T-helper 22 cell (primary cell): ENCODE results near the gene ST14.
"Not testable (repeated sequence)": the region's sequence is repeated elsewhere in the genome, so short reads cannot be mapped to it uniquely, and the experiment has no call there.

Experiments
- DNase-seq: peaks from one replicate; pipeline ENCODE4 v3.0.0-alpha.2; 2020; ENCODE audit warnings: low read depth

Gene ST14

DNA sequence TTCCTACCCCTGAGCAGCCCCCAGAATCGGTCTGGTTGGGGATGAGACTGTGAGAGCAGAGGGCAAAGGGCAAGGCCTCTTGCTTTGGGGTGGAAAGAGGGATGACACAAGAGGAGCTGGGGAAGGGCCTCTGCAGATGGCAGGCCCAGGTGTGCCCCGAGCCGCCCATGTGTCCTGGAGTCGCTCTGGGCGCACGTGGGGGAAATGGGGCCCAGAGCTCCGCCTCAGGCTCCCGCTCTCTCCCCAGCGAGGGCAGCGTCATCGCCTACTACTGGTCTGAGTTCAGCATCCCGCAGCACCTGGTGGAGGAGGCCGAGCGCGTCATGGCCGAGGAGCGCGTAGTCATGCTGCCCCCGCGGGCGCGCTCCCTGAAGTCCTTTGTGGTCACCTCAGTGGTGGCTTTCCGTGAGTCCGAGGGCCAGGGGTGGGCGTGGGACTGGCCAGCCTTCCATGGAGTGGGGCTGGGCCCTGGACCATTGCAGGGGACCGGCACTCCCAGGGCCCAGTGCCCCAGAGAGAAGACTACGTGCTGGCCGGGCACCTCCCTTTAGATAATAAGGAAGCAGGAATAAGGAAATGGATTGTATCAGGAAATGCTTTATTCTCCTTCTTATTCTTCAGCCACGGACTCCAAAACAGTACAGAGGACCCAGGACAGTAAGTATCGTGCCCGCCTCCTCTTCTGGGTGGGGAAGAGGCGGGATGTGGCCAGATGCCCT lies 30.1 kb downstream of the ST14 start:
- DNase-seq, result no peak

DNA sequence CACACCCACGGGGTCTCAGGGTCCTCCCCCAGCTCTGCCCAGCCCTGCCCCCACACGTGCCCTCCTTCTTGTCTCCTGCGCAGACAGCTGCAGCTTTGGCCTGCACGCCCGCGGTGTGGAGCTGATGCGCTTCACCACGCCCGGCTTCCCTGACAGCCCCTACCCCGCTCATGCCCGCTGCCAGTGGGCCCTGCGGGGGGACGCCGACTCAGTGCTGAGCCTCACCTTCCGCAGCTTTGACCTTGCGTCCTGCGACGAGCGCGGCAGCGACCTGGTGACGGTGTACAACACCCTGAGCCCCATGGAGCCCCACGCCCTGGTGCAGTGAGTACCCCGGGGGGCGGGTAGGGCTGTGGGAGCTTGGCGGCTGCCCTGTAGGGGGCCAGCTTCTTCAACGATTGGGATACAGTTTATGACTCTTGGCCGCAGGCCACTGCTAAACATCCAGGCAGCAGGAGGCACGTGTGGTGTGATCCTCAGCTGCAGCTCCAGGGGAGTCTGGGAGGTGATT lies 30.8 kb downstream of the ST14 start:
- DNase-seq, result no peak

DNA sequence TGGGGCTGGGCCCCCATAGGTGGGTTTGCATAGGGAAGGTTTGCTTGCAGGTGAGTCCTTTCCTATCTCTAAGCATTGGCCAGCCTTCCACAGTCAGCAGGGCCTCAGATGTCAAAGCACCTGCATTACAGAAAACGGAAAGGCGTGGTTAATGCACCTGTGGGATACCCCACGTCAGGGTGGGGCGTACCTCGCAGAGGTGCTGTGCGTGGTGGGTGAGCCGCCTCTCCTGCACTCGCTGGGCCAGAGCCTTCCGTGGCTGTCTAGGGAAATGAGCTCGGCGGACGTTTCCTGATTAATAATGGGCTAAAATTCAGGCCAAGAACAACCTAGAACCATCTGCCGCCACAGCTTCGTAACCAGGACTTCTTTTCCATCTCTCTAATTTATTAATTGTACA lies 32.3 kb downstream of the ST14 start:
- DNase-seq, result no peak

GRCh38 chr11:130192845-130193267 lies 33.3 kb downstream of the ST14 start:
- no peak for DNase-seq

GRCh38 chr11:130193551-130193950 lies 34.0 kb downstream of the ST14 start:
- DNase-seq, result not testable (repeated sequence)

GRCh38 chr11:130194241-130195023 lies 34.9 kb downstream of the ST14 start:
- DNase-seq, result no peak

DNA sequence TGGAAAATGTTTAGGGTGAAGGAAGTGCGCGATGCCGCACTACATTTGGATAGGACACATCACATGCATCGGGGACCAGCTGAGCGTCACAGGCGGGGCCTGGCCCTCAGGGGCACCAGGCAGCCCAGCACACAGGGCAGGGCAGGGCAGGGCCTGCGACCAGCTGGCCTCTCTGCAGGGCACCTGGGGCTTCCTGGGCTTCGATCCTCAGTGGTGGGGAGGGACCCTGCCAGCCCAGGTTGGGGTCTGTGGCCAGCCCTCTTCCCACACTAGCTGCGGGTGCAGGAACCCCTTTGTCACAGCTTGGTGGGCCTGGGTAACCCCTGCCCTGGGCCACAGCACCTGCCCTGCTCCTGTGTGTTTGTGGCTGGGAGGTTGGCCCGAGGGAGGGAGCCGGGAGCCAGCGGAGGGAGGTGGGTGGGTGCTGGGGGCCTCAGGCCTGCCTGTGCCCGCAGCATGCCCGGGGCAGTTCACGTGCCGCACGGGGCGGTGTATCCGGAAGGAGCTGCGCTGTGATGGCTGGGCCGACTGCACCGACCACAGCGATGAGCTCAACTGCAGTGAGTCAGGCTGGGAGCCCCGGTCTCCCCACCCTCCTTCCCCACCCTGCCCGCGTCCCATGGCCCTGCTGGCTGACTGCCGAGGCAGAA lies 37.9 kb downstream of the ST14 start:
- no peak for DNase-seq

DNA sequence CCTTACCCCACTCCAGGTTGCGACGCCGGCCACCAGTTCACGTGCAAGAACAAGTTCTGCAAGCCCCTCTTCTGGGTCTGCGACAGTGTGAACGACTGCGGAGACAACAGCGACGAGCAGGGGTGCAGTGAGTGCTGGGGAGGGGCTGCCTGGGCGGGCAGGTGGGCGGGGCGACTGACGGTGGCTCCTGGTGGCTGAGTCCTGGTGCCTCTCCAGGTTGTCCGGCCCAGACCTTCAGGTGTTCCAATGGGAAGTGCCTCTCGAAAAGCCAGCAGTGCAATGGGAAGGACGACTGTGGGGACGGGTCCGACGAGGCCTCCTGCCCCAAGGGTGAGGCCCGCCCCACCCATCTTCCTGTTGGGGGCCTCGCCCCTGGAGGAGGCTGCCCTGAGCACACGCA lies 38.7 kb downstream of the ST14 start:
- DNase-seq, result no peak

GRCh38 chr11:130198964-130199363 lies 39.4 kb downstream of the ST14 start:
- DNase-seq, result no peak

GRCh38 chr11:130199792-130200191 lies 40.2 kb downstream of the ST14 start:
- DNase-seq, result no peak

GRCh38 chr11:130201026-130201425 lies 41.4 kb downstream of the ST14 start:
- DNase-seq, result no peak

- no peak for DNase-seq
Observed at GRCh38 chr11:130202009-130202817, 42.6 kb downstream of the ST14 start.

- no peak for DNase-seq
Observed at GRCh38 chr11:130202818-130203689, 43.5 kb downstream of the ST14 start.

- no peak for DNase-seq
Observed at GRCh38 chr11:130203766-130204702, 44.5 kb downstream of the ST14 start.

DNA sequence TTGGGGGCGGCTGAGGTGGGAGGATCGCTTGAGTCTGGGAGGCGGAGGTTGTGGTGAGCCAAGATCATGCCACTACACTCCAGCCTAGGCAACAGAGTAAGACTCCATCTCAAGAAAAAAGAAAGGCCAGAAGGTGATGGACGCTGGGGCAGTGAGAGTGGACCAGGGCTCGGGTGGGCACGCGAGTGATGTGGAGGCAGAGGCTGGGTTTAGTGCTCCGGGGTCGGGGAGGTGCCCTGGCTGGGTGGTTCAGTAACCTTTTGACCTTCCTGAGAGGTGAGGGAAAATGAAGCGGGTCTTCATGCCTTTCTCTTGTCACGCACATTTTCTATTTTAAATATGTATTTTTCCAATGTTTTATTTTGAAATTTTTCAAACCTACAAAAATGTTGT lies 45.1 kb downstream of the ST14 start:
- no peak for DNase-seq

DNA sequence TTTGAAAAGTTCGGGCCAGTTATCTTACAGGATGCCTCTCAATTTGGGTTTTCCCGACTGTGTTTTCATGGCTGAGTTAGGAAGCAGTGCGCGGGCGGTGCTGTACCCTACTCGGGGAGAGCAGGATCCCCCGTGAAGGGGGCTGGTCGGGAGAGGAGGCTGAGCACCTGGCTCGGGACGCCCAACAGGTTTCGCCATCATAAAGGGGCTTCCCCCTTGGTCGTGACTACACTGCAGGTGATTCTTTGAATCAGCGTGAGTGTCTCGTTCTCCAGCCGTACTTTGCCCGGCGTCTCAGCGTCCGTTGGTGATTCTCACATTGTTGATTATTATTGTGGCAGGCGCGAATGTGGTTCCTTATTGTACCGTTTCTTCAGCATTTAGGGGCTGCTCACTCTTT lies 46.6 kb downstream of the ST14 start:
- no peak for DNase-seq

GRCh38 chr11:130208241-130209127 lies 48.9 kb downstream of the ST14 start:
- no peak for DNase-seq

- DNase-seq, result no peak
Observed at GRCh38 chr11:130209128-130209932, 49.7 kb downstream of the ST14 start.
